Ovary (tissue), 3 donors: ENCODE measurements around the gene IGHMBP2.

Source experiments
- EP300 ChIP-seq: sonication (generic); formaldehyde crosslinking; IDR thresholded peaks from one replicate; pipeline ENCODE4 v1.6.1; 2017; ENCODE audit warnings: antibody characterized with exemption
- TF ChIP-seq, protein P1 (sequence below), 3 donors: fragments of 450-650 bp in 2 of 3; fragments of 200-600 bp in 1 of 3; IDR thresholded peaks; one replicate each; pipeline versions ENCODE4 v1.5.1 to v1.8.0; 2016 to 2022; ENCODE audit warnings: antibody characterized with exemption in 3 of 3, mild to moderate bottlenecking in 1 of 3
- donor health status: DM: no; HTN: no; CAD: no.

DNA sequence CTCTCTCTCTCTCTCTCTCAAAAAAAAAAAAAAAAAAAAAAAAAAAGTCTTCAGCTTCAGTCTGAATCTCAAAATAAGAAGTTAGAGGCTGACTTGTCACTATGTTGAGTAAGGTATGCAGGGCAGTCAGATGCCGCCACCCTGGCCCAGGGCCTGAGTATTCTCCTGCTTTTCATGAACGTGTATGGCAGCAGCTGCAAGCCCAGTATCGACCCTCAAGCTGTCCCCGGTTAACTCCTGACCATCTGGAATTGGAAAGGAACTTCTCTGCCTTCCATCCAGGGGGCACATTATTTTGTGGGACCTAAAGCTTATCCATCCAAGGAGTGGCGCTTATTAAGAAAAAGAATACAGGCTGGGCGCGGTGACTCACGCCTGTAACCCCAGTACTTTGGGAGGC is 65.7 kb downstream of the IGHMBP2 start:
- TF ChIP-seq, protein P1, sequence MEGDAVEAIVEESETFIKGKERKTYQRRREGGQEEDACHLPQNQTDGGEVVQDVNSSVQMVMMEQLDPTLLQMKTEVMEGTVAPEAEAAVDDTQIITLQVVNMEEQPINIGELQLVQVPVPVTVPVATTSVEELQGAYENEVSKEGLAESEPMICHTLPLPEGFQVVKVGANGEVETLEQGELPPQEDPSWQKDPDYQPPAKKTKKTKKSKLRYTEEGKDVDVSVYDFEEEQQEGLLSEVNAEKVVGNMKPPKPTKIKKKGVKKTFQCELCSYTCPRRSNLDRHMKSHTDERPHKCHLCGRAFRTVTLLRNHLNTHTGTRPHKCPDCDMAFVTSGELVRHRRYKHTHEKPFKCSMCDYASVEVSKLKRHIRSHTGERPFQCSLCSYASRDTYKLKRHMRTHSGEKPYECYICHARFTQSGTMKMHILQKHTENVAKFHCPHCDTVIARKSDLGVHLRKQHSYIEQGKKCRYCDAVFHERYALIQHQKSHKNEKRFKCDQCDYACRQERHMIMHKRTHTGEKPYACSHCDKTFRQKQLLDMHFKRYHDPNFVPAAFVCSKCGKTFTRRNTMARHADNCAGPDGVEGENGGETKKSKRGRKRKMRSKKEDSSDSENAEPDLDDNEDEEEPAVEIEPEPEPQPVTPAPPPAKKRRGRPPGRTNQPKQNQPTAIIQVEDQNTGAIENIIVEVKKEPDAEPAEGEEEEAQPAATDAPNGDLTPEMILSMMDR (IDR thresholded peaks at IDR 0.05): no peak
- TF ChIP-seq EP300: no peak
